Ishikawa (cell line): ENCODE data around the gene PTPRD.

Experiments
- EP300 ChIP-seq: IDR thresholded peaks from 2 replicates; pipeline ENCODE4 v1.6.1; 2012; ENCODE audit warnings: borderline replicate concordance
- MAX ChIP-seq: IDR thresholded peaks from 2 replicates; pipeline ENCODE4 v1.6.1; 2012
- RAD21 ChIP-seq: IDR thresholded peaks from 2 replicates; pipeline ENCODE4 v1.6.1; 2012; ENCODE audit warnings: low read depth
- REST ChIP-seq: IDR thresholded peaks from 2 replicates; pipeline ENCODE4 v1.6.1; 2012; ENCODE audit warnings: low read depth, mild to moderate bottlenecking
- TAF1 ChIP-seq: IDR thresholded peaks from 2 replicates; pipeline ENCODE4 v1.6.1; 2012; ENCODE audit warnings: low read depth, mild to moderate bottlenecking
- TEAD4 ChIP-seq: IDR thresholded peaks from 2 replicates; pipeline ENCODE4 v1.6.1; 2012

- no peak for TF ChIP-seq RAD21
- TF ChIP-seq REST: no peak
- TF ChIP-seq MAX: no peak
- no peak for TF ChIP-seq TEAD4
- TF ChIP-seq EP300: no peak
- no peak for TF ChIP-seq TAF1
Observed at GRCh38 chr9:9538766-9539165, 1074.0 kb downstream of the PTPRD start.
